PC-3 (cell line): ENCODE results near the gene LYPD3.
"Not testable (repeated sequence)": the region's sequence is repeated elsewhere in the genome, so short reads cannot be mapped to it uniquely, and the experiment has no call there.

ENCODE experiments used
- EZH2 ChIP-seq: fragments of 300-600 bp; sonication (generic); IDR thresholded peaks from one replicate; pipeline ENCODE4 v1.6.1; 2017; ENCODE audit warnings: antibody characterized with exemption, mild to moderate bottlenecking, low read length; ENCODE audit not compliant: unreplicated experiment
- EZH2phosphoT487 ChIP-seq: fragments of 300-600 bp; sonication (generic); IDR thresholded peaks from 2 replicates; pipeline ENCODE4 v1.6.1; 2018; ENCODE audit warnings: mild to moderate bottlenecking, antibody characterized with exemption, low read length, borderline replicate concordance
- TF ChIP-seq, protein P1 (sequence below): fragments of 300-600 bp; sonication (generic); conservative IDR thresholded peaks from 2 replicates; pipeline ENCODE4 v1.5.1; 2017; ENCODE audit warnings: antibody characterized with exemption, low read depth, mild to moderate bottlenecking, low read length

DNA sequence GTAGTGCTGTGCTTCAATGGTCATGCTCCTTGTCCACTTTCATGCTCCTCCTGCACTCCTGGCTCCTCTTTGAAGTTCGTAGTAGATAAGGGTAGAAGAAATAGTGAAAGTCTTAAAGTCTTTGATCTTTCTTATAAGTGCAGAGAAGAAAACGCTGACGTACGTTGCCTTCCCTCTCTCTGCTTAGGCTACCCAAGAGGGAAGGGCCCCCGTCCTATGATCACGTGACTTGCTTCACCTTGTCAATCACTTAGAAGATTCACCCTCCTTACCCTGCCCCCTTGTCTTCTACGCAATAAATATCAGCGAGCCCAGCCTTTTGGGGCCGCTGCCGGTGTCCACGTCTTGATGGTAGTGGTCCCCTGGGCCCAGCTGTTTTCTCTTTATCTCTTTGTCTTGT lies 28.1 kb downstream of the LYPD3 start:
- TF ChIP-seq, protein P1, sequence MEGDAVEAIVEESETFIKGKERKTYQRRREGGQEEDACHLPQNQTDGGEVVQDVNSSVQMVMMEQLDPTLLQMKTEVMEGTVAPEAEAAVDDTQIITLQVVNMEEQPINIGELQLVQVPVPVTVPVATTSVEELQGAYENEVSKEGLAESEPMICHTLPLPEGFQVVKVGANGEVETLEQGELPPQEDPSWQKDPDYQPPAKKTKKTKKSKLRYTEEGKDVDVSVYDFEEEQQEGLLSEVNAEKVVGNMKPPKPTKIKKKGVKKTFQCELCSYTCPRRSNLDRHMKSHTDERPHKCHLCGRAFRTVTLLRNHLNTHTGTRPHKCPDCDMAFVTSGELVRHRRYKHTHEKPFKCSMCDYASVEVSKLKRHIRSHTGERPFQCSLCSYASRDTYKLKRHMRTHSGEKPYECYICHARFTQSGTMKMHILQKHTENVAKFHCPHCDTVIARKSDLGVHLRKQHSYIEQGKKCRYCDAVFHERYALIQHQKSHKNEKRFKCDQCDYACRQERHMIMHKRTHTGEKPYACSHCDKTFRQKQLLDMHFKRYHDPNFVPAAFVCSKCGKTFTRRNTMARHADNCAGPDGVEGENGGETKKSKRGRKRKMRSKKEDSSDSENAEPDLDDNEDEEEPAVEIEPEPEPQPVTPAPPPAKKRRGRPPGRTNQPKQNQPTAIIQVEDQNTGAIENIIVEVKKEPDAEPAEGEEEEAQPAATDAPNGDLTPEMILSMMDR = not testable (repeated sequence)
- TF ChIP-seq EZH2phosphoT487, EZH2: not testable (repeated sequence)
